Measurements from ENCODE around the gene RAB40C. TPM values are rescaled to one million over a fixed set of nuclear protein-coding genes. Genes with fewer than 3 reads are reported as not detected.

RAB40C gene
- polyA plus RNA-seq, 1 donor, result 27.1 TPM

GRCh38 chr16:559411-560203, 30.3 kb upstream of the RAB40C start:
- H3K4me3 ChIP-seq (ENCODE audit: low read length), result no peak overlapping the region
- no peak for DNase-seq
- no peaks in the 10 kb centered on the region for H3K36me3 ChIP-seq (ENCODE audit: control insufficient read depth, insufficient read depth, low read length)
- no CpG with 5 or more reads among the region's 62 CpGs for WGBS (ENCODE audit: insufficient coverage, low lambda C conversion rate)
- peaks cover 46% of the 10 kb centered on the region for H3K27me3 ChIP-seq (ENCODE audit: control insufficient read depth, insufficient read depth, low read length)
- peaks cover 7% of the 10 kb centered on the region for H3K4me1 ChIP-seq (ENCODE audit: control insufficient read depth, insufficient read depth, low read length)
- no peak overlapping the region for H3K27ac ChIP-seq (ENCODE audit: low read length)
- H3K9me3 ChIP-seq (ENCODE audit: control insufficient read depth, low read depth, low read length), result peaks cover 14% of the 10 kb centered on the region

GRCh38 chr16:560204-560700, 29.6 kb upstream of the RAB40C start, which contains the start of gene PRR35:
Gene PRR35, plus strand, starts transcription at chr16:560394. Its CDS starts 2,901 bp downstream, at chr16:563295.
- Histone ChIP-seq H3K4me1 (ENCODE audit: control insufficient read depth, insufficient read depth, low read length) (peaks cover 7% of the 10 kb centered on the region), H3K9me3 (ENCODE audit: control insufficient read depth, low read depth, low read length) (peaks cover 11% of the 10 kb centered on the region), H3K27me3 (ENCODE audit: control insufficient read depth, insufficient read depth, low read length) (peaks cover 46% of the 10 kb centered on the region), H3K4me3 (ENCODE audit: low read length) (no peak within 1 kb of the TSS), H3K36me3 (ENCODE audit: control insufficient read depth, insufficient read depth, low read length) (no peaks in the 10 kb centered on the region), H3K27ac (ENCODE audit: low read length) (no peak within 1 kb of the TSS)
- no CpG with 5 or more reads among the region's 84 CpGs for WGBS (ENCODE audit: insufficient coverage, low lambda C conversion rate)
- DNase-seq, result no peak

- no CpG with 5 or more reads among the region's 54 CpGs for WGBS (ENCODE audit: insufficient coverage, low lambda C conversion rate)
- peaks cover 11% of the 10 kb centered on the region for H3K9me3 ChIP-seq (ENCODE audit: control insufficient read depth, low read depth, low read length)
- peaks cover 46% of the 10 kb centered on the region for H3K27me3 ChIP-seq (ENCODE audit: control insufficient read depth, insufficient read depth, low read length)
- no peaks in the 10 kb centered on the region for H3K36me3 ChIP-seq (ENCODE audit: control insufficient read depth, insufficient read depth, low read length)
- no peak overlapping the region for H3K27ac ChIP-seq (ENCODE audit: low read length)
- H3K4me3 ChIP-seq (ENCODE audit: low read length), result no peak overlapping the region
- H3K4me1 ChIP-seq (ENCODE audit: control insufficient read depth, insufficient read depth, low read length), result peaks cover 10% of the 10 kb centered on the region
- DNase-seq, result no peak
Measured at GRCh38 chr16:560701-561412, 29.0 kb upstream of the RAB40C start.

- H3K4me1 ChIP-seq (ENCODE audit: control insufficient read depth, insufficient read depth, low read length), result peaks cover 15% of the 10 kb centered on the region
- H3K4me3 ChIP-seq (ENCODE audit: low read length), result no peak overlapping the region
- no CpG with 5 or more reads among the region's 15 CpGs for WGBS (ENCODE audit: insufficient coverage, low lambda C conversion rate)
- no peak overlapping the region for H3K27ac ChIP-seq (ENCODE audit: low read length)
- no peak for DNase-seq
- H3K36me3 ChIP-seq (ENCODE audit: control insufficient read depth, insufficient read depth, low read length), result no peaks in the 10 kb centered on the region
- peaks cover 46% of the 10 kb centered on the region for H3K27me3 ChIP-seq (ENCODE audit: control insufficient read depth, insufficient read depth, low read length)
- H3K9me3 ChIP-seq (ENCODE audit: control insufficient read depth, low read depth, low read length), result peaks cover 11% of the 10 kb centered on the region
Measured at GRCh38 chr16:561413-561794, 28.5 kb upstream of the RAB40C start.

- Histone ChIP-seq H3K27ac (ENCODE audit: low read length) (no peak overlapping the region), H3K4me3 (ENCODE audit: low read length) (no peak overlapping the region), H3K4me1 (ENCODE audit: control insufficient read depth, insufficient read depth, low read length) (peaks cover 24% of the 10 kb centered on the region), H3K27me3 (ENCODE audit: control insufficient read depth, insufficient read depth, low read length) (peaks cover 46% of the 10 kb centered on the region), H3K9me3 (ENCODE audit: control insufficient read depth, low read depth, low read length) (peaks cover 11% of the 10 kb centered on the region), H3K36me3 (ENCODE audit: control insufficient read depth, insufficient read depth, low read length) (no peaks in the 10 kb centered on the region)
- no peak for DNase-seq
- no CpG with 5 or more reads among the region's 43 CpGs for WGBS (ENCODE audit: insufficient coverage, low lambda C conversion rate)
Measured at GRCh38 chr16:561957-562938, 27.6 kb upstream of the RAB40C start.

- H3K27ac ChIP-seq (ENCODE audit: low read length), result no peak overlapping the region
- DNase-seq, result no peak
- H3K4me3 ChIP-seq (ENCODE audit: low read length), result no peak overlapping the region
- peaks cover 42% of the 10 kb centered on the region for H3K27me3 ChIP-seq (ENCODE audit: control insufficient read depth, insufficient read depth, low read length)
- WGBS (ENCODE audit: insufficient coverage, low lambda C conversion rate), result no CpG with 5 or more reads among the region's 30 CpGs
- peaks cover 33% of the 10 kb centered on the region for H3K4me1 ChIP-seq (ENCODE audit: control insufficient read depth, insufficient read depth, low read length)
- H3K9me3 ChIP-seq (ENCODE audit: control insufficient read depth, low read depth, low read length), result peaks cover 14% of the 10 kb centered on the region
- H3K36me3 ChIP-seq (ENCODE audit: control insufficient read depth, insufficient read depth, low read length), result no peaks in the 10 kb centered on the region
Measured at GRCh38 chr16:563072-563644, 26.7 kb upstream of the RAB40C start.

GRCh38 chr16:564690-565418, 25.0 kb upstream of the RAB40C start:
- H3K36me3 ChIP-seq (ENCODE audit: control insufficient read depth, insufficient read depth, low read length), result no peaks in the 10 kb centered on the region
- peaks cover 25% of the 10 kb centered on the region for H3K27me3 ChIP-seq (ENCODE audit: control insufficient read depth, insufficient read depth, low read length)
- H3K4me1 ChIP-seq (ENCODE audit: control insufficient read depth, insufficient read depth, low read length), result peaks cover 39% of the 10 kb centered on the region
- no peak overlapping the region for H3K4me3 ChIP-seq (ENCODE audit: low read length)
- no CpG with 5 or more reads among the region's 42 CpGs for WGBS (ENCODE audit: insufficient coverage, low lambda C conversion rate)
- peaks cover 10% of the 10 kb centered on the region for H3K9me3 ChIP-seq (ENCODE audit: control insufficient read depth, low read depth, low read length)
- no peak for DNase-seq
- H3K27ac ChIP-seq (ENCODE audit: low read length), result no peak overlapping the region

GRCh38 chr16:565419-566330, 24.2 kb upstream of the RAB40C start:
- no peak for DNase-seq
- peaks cover 39% of the 10 kb centered on the region for H3K4me1 ChIP-seq (ENCODE audit: control insufficient read depth, insufficient read depth, low read length)
- H3K27me3 ChIP-seq (ENCODE audit: control insufficient read depth, insufficient read depth, low read length), result peaks cover 25% of the 10 kb centered on the region
- peaks cover 10% of the 10 kb centered on the region for H3K9me3 ChIP-seq (ENCODE audit: control insufficient read depth, low read depth, low read length)
- WGBS (ENCODE audit: insufficient coverage, low lambda C conversion rate), result no CpG with 5 or more reads among the region's 35 CpGs
- H3K36me3 ChIP-seq (ENCODE audit: control insufficient read depth, insufficient read depth, low read length), result no peaks in the 10 kb centered on the region
- no peak overlapping the region for H3K4me3 ChIP-seq (ENCODE audit: low read length)
- H3K27ac ChIP-seq (ENCODE audit: low read length), result no peak overlapping the region
